Ammon's horn (tissue), 1 donor: ENCODE results near the gene PMM1.
"Not testable (repeated sequence)": the region's sequence is repeated elsewhere in the genome, so short reads cannot be mapped to it uniquely, and the experiment has no call there.

Experiments
- DNase-seq: peaks from one replicate; pipeline ENCODE4 v3.0.0-alpha.2; 2016; ENCODE audit warnings: low spot score

The PMM1 gene

GRCh38 chr22:41596776-41597634 lies 7.4 kb upstream of the PMM1 start:
- peak; percentile 82 for DNase-seq

- no peak for DNase-seq
Observed at GRCh38 chr22:41595703-41596102, 6.1 kb upstream of the PMM1 start.

- not testable (repeated sequence) for DNase-seq
Observed at GRCh38 chr22:41593336-41593960, 3.8 kb upstream of the PMM1 start.

GRCh38 chr22:41587347-41587723 lies 2.3 kb downstream of the PMM1 start:
- DNase-seq, result no peak

- DNase-seq, result no peak
Observed at GRCh38 chr22:41585898-41586297, 3.7 kb downstream of the PMM1 start.

- DNase-seq, result no peak
Observed at GRCh38 chr22:41584881-41585280, 4.8 kb downstream of the PMM1 start.

GRCh38 chr22:41582694-41583093 lies 6.9 kb downstream of the PMM1 start:
- no peak for DNase-seq

GRCh38 chr22:41579997-41580355 lies 9.7 kb downstream of the PMM1 start:
- DNase-seq, result no peak

- no peak for DNase-seq
Observed at GRCh38 chr22:41579297-41579996, 10.2 kb downstream of the PMM1 start.

GRCh38 chr22:41578818-41579217 lies 10.8 kb downstream of the PMM1 start:
- no peak for DNase-seq

GRCh38 chr22:41578114-41578513 lies 11.5 kb downstream of the PMM1 start:
- DNase-seq, result no peak

GRCh38 chr22:41576877-41577276 lies 12.8 kb downstream of the PMM1 start:
- DNase-seq, result peak; percentile 57

- no peak for DNase-seq
Observed at GRCh38 chr22:41575533-41575932, 14.1 kb downstream of the PMM1 start.

GRCh38 chr22:41574847-41575381 lies 14.7 kb downstream of the PMM1 start:
- no peak for DNase-seq

- no peak for DNase-seq
Observed at GRCh38 chr22:41573677-41574076, 16.0 kb downstream of the PMM1 start.

GRCh38 chr22:41572305-41572704 lies 17.3 kb downstream of the PMM1 start:
- DNase-seq, result not testable (repeated sequence)

GRCh38 chr22:41571786-41572185 lies 17.9 kb downstream of the PMM1 start:
- no peak for DNase-seq

- no peak for DNase-seq
Observed at GRCh38 chr22:41570221-41570620, 19.4 kb downstream of the PMM1 start.

- no peak for DNase-seq
Observed at GRCh38 chr22:41568811-41569210, 20.8 kb downstream of the PMM1 start.

GRCh38 chr22:41567512-41567768 lies 22.2 kb downstream of the PMM1 start:
- DNase-seq, result no peak

- no peak for DNase-seq
Observed at GRCh38 chr22:41565403-41566054, 24.1 kb downstream of the PMM1 start.

- DNase-seq, result no peak
Observed at GRCh38 chr22:41564563-41564962, 25.1 kb downstream of the PMM1 start.
